Thyroid gland (tissue), 4 donors: ENCODE results near the gene CTPS1.

Experiments
- CTCF ChIP-seq, 6 experiments: fragments of 200-600 bp in 3 of 6; fragments of 450-650 bp in 3 of 6; sonication (generic) in 3 of 6; IDR thresholded peaks; one replicate each; pipeline ENCODE4 v1.5.1; 2016 to 2019; ENCODE audit warnings: antibody characterized with exemption in 6 of 6, mild to moderate bottlenecking in 2 of 6, inconsistent platforms in 1 of 6, moderate library complexity in 1 of 6
- POLR2A ChIP-seq, 2 donors: fragments of 450-650 bp; IDR thresholded peaks; one replicate each; pipeline ENCODE4 v1.6.1; 2017; ENCODE audit warnings: antibody characterized with exemption in 2 of 2, mild to moderate bottlenecking in 2 of 2, moderate library complexity in 1 of 2

GRCh38 chr1:40958210-40958609 lies 21.3 kb upstream of the CTPS1 start:
- TF ChIP-seq CTCF (IDR thresholded peaks at IDR 0.05) = no peak
- no peak for TF ChIP-seq POLR2A (IDR thresholded peaks at IDR 0.05)
